Measurements from ENCODE around the gene COLQ. TPM values are rescaled to one million over a fixed set of nuclear protein-coding genes. Genes with fewer than 3 reads are reported as not detected.

COLQ gene
- total and polyA plus RNA-seq, 11 donors: 2.1 to 33.0 (median 10.7) TPM

DNA sequence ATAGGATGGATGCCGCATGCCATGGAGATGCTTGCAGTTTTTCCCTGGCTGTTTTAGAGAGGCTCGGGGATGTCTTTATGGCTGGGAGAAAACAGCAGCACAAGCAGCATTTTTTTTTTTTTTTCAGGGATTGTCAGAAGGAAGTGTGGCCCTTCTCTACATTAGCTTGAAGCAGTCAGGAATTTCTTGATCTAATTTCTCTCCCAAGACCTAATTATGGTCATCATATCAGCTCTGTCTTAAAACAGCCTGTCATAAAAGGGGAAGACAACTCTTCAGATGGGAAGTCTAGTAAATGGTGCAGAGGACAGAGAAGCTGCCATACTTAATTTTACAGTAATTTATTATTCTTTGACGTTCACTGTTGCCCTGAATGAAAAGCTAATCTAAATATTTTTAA lies 49.6 kb downstream of the COLQ start:
- Histone ChIP-seq H3K27me3 (no peaks in the 10 kb centered on the region), H3K27ac (no peak overlapping the region), H3K4me1 (peaks cover 0 to 11% (median 2%) of the 10 kb centered on the region in 12 donors), H3K4me3 (no peak overlapping the region), H3K9me3 (no peaks in the 10 kb centered on the region), H3K36me3 (peaks cover 0 to 19% (median 0%) of the 10 kb centered on the region in 9 donors)
- DNase-seq: no peak
- WGBS, 4 donors: 84 to 91% (median 89%) methylated on average over 3 of the region's 3 CpGs
- TF ChIP-seq, protein P1, sequence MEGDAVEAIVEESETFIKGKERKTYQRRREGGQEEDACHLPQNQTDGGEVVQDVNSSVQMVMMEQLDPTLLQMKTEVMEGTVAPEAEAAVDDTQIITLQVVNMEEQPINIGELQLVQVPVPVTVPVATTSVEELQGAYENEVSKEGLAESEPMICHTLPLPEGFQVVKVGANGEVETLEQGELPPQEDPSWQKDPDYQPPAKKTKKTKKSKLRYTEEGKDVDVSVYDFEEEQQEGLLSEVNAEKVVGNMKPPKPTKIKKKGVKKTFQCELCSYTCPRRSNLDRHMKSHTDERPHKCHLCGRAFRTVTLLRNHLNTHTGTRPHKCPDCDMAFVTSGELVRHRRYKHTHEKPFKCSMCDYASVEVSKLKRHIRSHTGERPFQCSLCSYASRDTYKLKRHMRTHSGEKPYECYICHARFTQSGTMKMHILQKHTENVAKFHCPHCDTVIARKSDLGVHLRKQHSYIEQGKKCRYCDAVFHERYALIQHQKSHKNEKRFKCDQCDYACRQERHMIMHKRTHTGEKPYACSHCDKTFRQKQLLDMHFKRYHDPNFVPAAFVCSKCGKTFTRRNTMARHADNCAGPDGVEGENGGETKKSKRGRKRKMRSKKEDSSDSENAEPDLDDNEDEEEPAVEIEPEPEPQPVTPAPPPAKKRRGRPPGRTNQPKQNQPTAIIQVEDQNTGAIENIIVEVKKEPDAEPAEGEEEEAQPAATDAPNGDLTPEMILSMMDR (IDR thresholded peaks at IDR 0.05): no peak
- no peak for TF ChIP-seq POLR2A (IDR thresholded peaks at IDR 0.05)
- intact Hi-C loops (cut with DNase I): no loop called here
- ATAC-seq: no peak

DNA sequence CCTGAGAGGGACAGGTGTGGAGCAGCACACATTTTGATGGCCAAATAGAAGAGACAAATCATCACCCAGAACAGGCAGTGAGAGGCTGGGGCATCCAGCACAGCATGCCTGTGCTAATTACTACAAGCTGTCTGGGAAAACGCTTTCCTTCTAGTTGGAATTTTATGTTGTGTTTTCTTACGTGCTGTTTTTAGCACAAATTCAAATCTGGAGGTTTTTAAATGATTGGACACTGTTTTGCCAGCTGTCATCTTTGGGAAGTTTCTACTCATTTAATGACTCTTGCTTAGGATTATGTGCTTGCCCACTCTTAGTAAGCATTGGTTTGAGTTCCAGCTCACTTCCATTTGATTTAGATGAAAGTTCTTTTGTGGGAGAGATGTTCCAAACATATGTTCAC lies 50.7 kb downstream of the COLQ start:
- no peak for TF ChIP-seq POLR2A (IDR thresholded peaks at IDR 0.05)
- TF ChIP-seq, protein P1 (IDR thresholded peaks at IDR 0.05): no peak
- Histone ChIP-seq H3K4me3 (no peak overlapping the region), H3K27ac (no peak overlapping the region), H3K27me3 (no peaks in the 10 kb centered on the region), H3K4me1 (peaks cover 0 to under 1% (median 0%) of the 10 kb centered on the region in 12 donors), H3K36me3 (peaks cover 0 to 25% (median 0%) of the 10 kb centered on the region in 9 donors), H3K9me3 (no peaks in the 10 kb centered on the region)
- 90 to 94% (median 93%) methylated on average over 2 of the region's 2 CpGs for WGBS, 4 donors
- DNase-seq (no peak), ATAC-seq (no peak)
- intact Hi-C loops (cut with DNase I): no loop called here

DNA sequence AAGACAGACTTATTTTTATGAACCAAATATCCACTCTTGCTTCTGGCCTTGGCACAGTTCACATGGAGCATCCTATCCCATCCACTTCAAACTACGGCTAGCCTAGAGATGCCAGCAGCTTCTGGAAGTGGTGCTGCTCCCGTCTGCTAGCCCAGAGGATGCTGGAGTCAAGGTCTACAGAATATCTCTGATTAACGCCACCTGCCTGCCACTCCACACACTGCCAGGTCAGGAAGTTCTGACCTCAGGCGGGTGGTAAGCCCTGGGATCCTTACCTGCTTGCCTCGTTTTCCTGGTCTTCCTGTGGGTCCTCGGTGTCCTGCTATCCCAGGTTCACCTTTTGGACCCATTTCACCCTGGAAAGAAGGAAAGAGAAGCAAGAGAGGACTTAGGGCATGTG lies 51.2 kb downstream of the COLQ start:
- Histone ChIP-seq H3K9me3 (no peaks in the 10 kb centered on the region), H3K27me3 (no peaks in the 10 kb centered on the region), H3K4me1 (no peaks in the 10 kb centered on the region), H3K27ac (no peak overlapping the region), H3K36me3 (peaks cover 0 to 25% (median 0%) of the 10 kb centered on the region in 9 donors), H3K4me3 (no peak overlapping the region)
- DNase-seq (no peak), ATAC-seq (no peak)
- no peak for TF ChIP-seq POLR2A (IDR thresholded peaks at IDR 0.05)
- TF ChIP-seq, protein P1 (IDR thresholded peaks at IDR 0.05): no peak
- 86 to 96% (median 90%) methylated on average over 6 of the region's 6 CpGs for WGBS, 4 donors
- intact Hi-C loops (cut with DNase I): no loop called here

DNA sequence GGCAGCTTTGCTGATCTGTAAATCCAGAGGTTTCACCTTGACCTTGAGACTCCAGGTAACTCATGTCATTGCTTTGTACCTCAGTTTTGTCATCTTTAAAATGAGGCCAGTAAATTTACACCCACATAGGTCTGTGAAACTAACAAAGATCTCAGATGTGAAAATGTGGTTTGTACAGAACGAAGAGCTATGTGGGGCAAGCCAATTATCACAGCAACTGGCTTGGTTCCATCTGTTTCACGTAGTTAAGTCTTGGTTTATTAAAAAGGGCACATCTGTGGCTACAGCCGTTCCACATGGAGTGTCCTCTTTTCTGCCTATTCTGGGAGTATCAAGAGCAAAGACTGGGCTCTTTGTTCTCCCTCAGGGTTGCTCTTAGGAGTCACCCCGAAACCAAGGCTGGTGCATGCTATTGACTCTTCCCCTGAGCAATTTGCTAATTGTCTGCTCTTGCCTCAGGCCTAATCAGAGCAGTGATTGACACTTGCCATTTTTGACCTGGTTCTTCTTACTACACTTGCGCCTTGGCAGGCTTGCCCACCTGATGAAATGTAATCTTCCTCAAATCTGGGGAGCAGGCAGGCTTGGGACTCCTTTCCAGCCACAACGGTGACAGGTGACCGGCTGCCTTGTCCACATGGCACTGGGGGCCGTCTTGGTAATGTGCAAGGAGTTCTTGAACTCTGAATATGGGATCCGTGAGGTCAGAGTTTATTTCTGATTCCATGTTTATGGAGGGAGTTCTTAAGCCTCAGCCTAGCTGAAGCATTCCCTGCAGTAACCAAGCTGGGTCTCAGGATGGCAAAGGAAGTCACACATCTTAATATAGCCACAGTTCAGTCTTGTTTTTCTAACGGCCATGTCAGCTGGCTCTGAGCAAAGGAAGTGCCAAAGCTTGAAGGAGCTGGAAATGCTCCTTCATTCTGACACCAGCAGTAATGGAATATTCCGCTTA lies 54.0 kb downstream of the COLQ start:
- intact Hi-C loops (cut with DNase I): no loop called here
- H3K27me3 ChIP-seq: no peaks in the 10 kb centered on the region
- TF ChIP-seq POLR2A (IDR thresholded peaks at IDR 0.05): no peak
- TF ChIP-seq, protein P1 (IDR thresholded peaks at IDR 0.05): no peak
- no peaks in the 10 kb centered on the region for H3K4me1 ChIP-seq
- no peak overlapping the region for H3K4me3 ChIP-seq
- ATAC-seq (no peak), DNase-seq (no peak)
- WGBS, 4 donors: 86 to 89% (median 88%) methylated on average over 11 of the region's 11 CpGs
- H3K27ac ChIP-seq: no peak overlapping the region
- H3K36me3 ChIP-seq: peaks cover 0 to 12% (median 5%) of the 10 kb centered on the region in 9 donors
- H3K9me3 ChIP-seq: no peaks in the 10 kb centered on the region

All from heart left ventricle (tissue), 16 donors.